22Rv1 (cell line): Measurements from ENCODE around the gene FOXP3.

Source experiments
- CTCF ChIP-seq: fragments of 450-650 bp; IDR thresholded peaks from 2 replicates; pipeline ENCODE4 v1.5.1; 2017; ENCODE audit warnings: mild to moderate bottlenecking
- ZFX ChIP-seq: fragments of 450-650 bp; IDR thresholded peaks from 2 replicates; pipeline ENCODE4 v1.6.1; 2017; ENCODE audit warnings: antibody characterized with exemption, borderline replicate concordance

- no peak for TF ChIP-seq CTCF
- no peak for TF ChIP-seq ZFX
These were observed 38.8 kb upstream of the FOXP3 start, which contains the start of gene GAGE10 for GRCh38 chrX:49303346-49303745.
